Measurements from ENCODE around the gene CXCL17. TPM values are rescaled to one million over a fixed set of nuclear protein-coding genes. Genes with fewer than 3 reads are reported as not detected.
A peak's percentile ranks its signal among the peaks of the same experiment; 100 is the strongest.

CXCL17 gene
- total RNA-seq, 1 donor from 2014 or later, result not detected

DNA sequence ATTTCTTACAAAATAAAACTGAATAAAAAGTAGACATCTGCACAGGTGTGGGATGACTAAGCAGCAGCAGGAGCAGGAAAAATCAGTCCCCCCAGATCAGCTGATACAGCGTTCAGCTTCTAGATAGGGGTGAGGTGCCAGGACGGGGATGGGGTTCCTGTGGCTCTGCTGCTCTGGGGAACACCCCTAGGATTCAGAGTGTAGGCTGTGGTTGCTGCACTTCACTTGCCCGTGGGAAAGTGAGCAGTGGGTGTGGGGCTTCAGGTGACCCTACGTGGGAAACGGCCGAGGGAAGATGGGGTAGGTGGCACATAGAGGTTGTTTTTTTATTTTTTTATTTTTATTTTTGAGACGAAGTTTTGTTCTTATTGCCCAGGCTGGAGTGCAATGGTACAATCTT, 3.2 kb upstream of the CXCL17 start:
- H3K4me3 ChIP-seq (ENCODE audit: low read depth, low read length), result no peak overlapping the region
- no peak for TF ChIP-seq CTCF (conservative IDR thresholded peaks at IDR 0.05; ENCODE audit: low read depth, low read length)
- no peak for DNase-seq (ENCODE audit: low read depth)

DNA sequence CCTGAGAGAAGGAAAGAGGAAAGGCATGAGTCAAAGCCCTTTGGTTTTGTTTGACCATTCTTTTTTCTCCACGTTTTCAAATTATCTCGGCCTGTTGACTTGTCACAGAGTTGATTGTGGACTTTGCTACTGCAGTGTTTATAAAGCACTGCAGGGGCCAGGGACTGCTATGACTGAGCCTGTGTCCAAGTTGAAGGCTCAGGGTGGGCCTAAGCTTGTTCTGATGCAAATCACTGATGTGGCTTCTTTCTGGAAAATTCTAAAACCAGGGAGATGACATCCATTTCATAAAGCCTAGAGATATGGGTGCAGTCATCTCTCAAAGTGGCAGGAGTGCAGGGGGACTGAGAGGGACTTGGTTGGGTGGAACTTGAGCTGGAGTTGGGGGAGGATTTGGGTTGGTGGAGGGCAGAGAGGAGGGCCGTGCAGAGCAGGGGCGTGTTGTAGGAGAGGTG, 1.2 kb upstream of the CXCL17 start:
- DNase-seq (ENCODE audit: low read depth), result no peak
- no peak overlapping the region for H3K4me3 ChIP-seq (ENCODE audit: low read depth, low read length)
- no peak for TF ChIP-seq CTCF (conservative IDR thresholded peaks at IDR 0.05; ENCODE audit: low read depth, low read length)

DNA sequence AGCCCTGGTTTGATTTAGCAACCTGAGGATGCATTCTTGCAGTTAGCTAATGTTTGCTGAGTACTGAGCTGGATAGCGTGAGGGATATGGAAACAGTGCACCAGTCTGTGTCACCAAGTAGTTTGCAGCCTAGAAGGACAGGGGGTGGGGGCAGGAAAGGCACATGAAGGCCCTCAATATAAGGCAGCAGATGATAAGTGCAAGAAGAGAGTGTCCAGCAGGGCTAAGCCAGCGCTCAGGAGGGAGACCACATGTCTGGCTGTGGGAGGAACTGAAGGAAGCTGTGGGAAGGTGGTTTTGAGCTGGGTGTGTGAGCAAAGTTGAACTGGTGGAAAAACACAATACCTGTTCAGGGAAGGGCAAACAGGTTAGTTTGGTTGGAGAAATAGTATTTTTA, 1.7 kb downstream of the CXCL17 start:
- no peak for DNase-seq (ENCODE audit: low read depth)
- H3K4me3 ChIP-seq (ENCODE audit: low read depth, low read length), result no peak overlapping the region
- TF ChIP-seq CTCF (conservative IDR thresholded peaks at IDR 0.05; ENCODE audit: low read depth, low read length), result no peak

GRCh38 chr19:42440357-42441048, 2.2 kb downstream of the CXCL17 start:
- no peak overlapping the region for H3K4me3 ChIP-seq (ENCODE audit: low read depth, low read length)
- DNase-seq (ENCODE audit: low read depth), result no peak
- TF ChIP-seq CTCF (conservative IDR thresholded peaks at IDR 0.05; ENCODE audit: low read depth, low read length), result peak; percentile 97

- DNase-seq (ENCODE audit: low read depth), result no peak
- no peak for TF ChIP-seq CTCF (conservative IDR thresholded peaks at IDR 0.05; ENCODE audit: low read depth, low read length)
- no peak overlapping the region for H3K4me3 ChIP-seq (ENCODE audit: low read depth, low read length)
Measured at GRCh38 chr19:42436006-42436405, 6.7 kb downstream of the CXCL17 start.

GRCh38 chr19:42435316-42435715, 7.4 kb downstream of the CXCL17 start:
- TF ChIP-seq CTCF (conservative IDR thresholded peaks at IDR 0.05; ENCODE audit: low read depth, low read length), result no peak
- no peak overlapping the region for H3K4me3 ChIP-seq (ENCODE audit: low read depth, low read length)
- DNase-seq (ENCODE audit: low read depth), result no peak

Data from epithelial cell of proximal tubule (primary cell).